A549 (cell line): Measurements from ENCODE around the gene OR4D9. TPM values are rescaled to one million over a fixed set of nuclear protein-coding genes. Genes with fewer than 3 reads are reported as not detected.

Experiments used
- ATOH8 ChIP-seq: fragments of 250-450 bp; sonication (Bioruptor Pico); IDR thresholded peaks from 2 replicates; pipeline ENCODE4 v1.5.0; 2020; ENCODE audit warnings: low read depth, mild to moderate bottlenecking, moderate library complexity
- BCL3 ChIP-seq: fragments of >200 bp; sonication (Bioruptor Twin); formaldehyde crosslinking; IDR thresholded peaks from 3 replicates; pipeline ENCODE4 v1.6.1; 2016
- BHLHE40 ChIP-seq: IDR thresholded peaks from 2 replicates; pipeline ENCODE4 v1.6.1; 2012; ENCODE audit warnings: low read depth, low read length, inconsistent platforms
- CBX2 ChIP-seq: fragments of 200-600 bp; sonication (generic); IDR thresholded peaks from 2 replicates; pipeline ENCODE4 v1.6.1; 2016; ENCODE audit warnings: low read depth, mild to moderate bottlenecking, borderline replicate concordance
- CEBPB ChIP-seq, 2 experiments: fragments of >200 bp in 1 of 2; sonication (Bioruptor Twin) in 1 of 2; formaldehyde crosslinking in 1 of 2; IDR thresholded peaks; 2 replicates each; pipeline ENCODE4 v1.6.1; 2012 to 2016
- CTCF ChIP-seq: fragments of >200 bp; sonication (Bioruptor Twin); formaldehyde crosslinking; IDR thresholded peaks from 3 replicates; pipeline ENCODE4 v1.5.1; 2016
- E2F6 ChIP-seq: IDR thresholded peaks from 2 replicates; pipeline ENCODE4 v1.6.1; 2012; ENCODE audit warnings: low read depth, borderline replicate concordance
- FOSB ChIP-seq: fragments of 250-450 bp; sonication (Bioruptor Pico); IDR thresholded peaks from 2 replicates; pipeline ENCODE4 v1.5.0; 2020; ENCODE audit warnings: mild to moderate bottlenecking, moderate library complexity
- MAFK ChIP-seq: fragments of 450-650 bp; IDR thresholded peaks from 2 replicates; pipeline ENCODE4 v1.6.1; 2014; ENCODE audit not compliant: partially characterized antibody
- MAX ChIP-seq: IDR thresholded peaks from 2 replicates; pipeline ENCODE4 v1.6.1; 2012
- NPAS2 ChIP-seq: fragments of 250-450 bp; sonication (Bioruptor Pico); IDR thresholded peaks from 2 replicates; pipeline ENCODE4 v1.8.0; 2022; ENCODE audit warnings: mild to moderate bottlenecking, moderate library complexity, borderline replicate concordance
- PHF8 ChIP-seq: fragments of 200-600 bp; sonication (generic); IDR thresholded peaks from 2 replicates; pipeline ENCODE4 v1.6.1; 2016; ENCODE audit warnings: low read depth, mild to moderate bottlenecking, antibody characterized with exemption, moderate library complexity, borderline replicate concordance
- RARB ChIP-seq: fragments of 250-450 bp; sonication (Bioruptor Pico); IDR thresholded peaks from 2 replicates; pipeline ENCODE4 v1.8.0; 2021; ENCODE audit warnings: mild to moderate bottlenecking, moderate library complexity
- RCOR1 ChIP-seq: fragments of 150-350 bp; IDR thresholded peaks from 2 replicates; pipeline ENCODE4 v1.6.1; 2014; ENCODE audit warnings: antibody characterized with exemption, low read length, low read depth
- REST ChIP-seq: fragments of 200-600 bp; sonication (generic); IDR thresholded peaks from 2 replicates; pipeline ENCODE4 v1.6.1; 2016; ENCODE audit warnings: antibody characterized with exemption, mild to moderate bottlenecking, moderate library complexity
- RFX5 ChIP-seq: fragments of 450-650 bp; IDR thresholded peaks from 2 replicates; pipeline ENCODE4 v1.7.1; 2014; ENCODE audit warnings: antibody characterized with exemption, mild to moderate bottlenecking, moderate library complexity
- SMC3 ChIP-seq: fragments of >200 bp; sonication (Bioruptor Twin); formaldehyde crosslinking; IDR thresholded peaks from 3 replicates; pipeline ENCODE4 v1.6.1; 2018; ENCODE audit warnings: inconsistent platforms
- ZFP36 ChIP-seq: fragments of 450-650 bp; IDR thresholded peaks from 2 replicates; pipeline ENCODE4 v1.6.1; 2014; ENCODE audit warnings: borderline replicate concordance; ENCODE audit not compliant: partially characterized antibody
- polyA plus RNA-seq, 4 experiments: library from polyadenylated mRNA; depleted of rRNA in 3 of 4; stranded (reverse); fragments of >200 nt; fragmentation: RNase III in 1 of 4; extraction: RNeasy Plus Mini Kit Qiagen cat#74134 plus additional on column Dnase treatment in 1 of 4; gene quantifications; 2 replicates in 3 of 4; 3 replicates in 1 of 4; pipeline ENCODE4 v1.2.3, GENCODE V29; 2011 to 2017

The OR4D9 gene
- polyA plus RNA-seq, 2 of the 4 experiments (the other 2 are of a cell fraction): not detected

- no peak for TF ChIP-seq RCOR1
- TF ChIP-seq E2F6: no peak; the same call in 1 of the 2 replicates
- peak in 1 of 2 experiments; percentile 42; a peak in 2 of 4 replicates for TF ChIP-seq CEBPB (IDR thresholded peaks at IDR 0.05)
- TF ChIP-seq ZFP36: no peak
- TF ChIP-seq REST: no peak
- TF ChIP-seq ATOH8 (CRISPR knock-in tag): no peak
- no peak for TF ChIP-seq MAFK
- no peak for TF ChIP-seq BCL3
- TF ChIP-seq CBX2: no peak
- peak; percentile 93 for TF ChIP-seq MAX
- TF ChIP-seq BHLHE40: no peak
- no peak for TF ChIP-seq CTCF
- TF ChIP-seq NPAS2 (CRISPR knock-in tag): no peak
- 0 out of 2 replicates have a peak, but pooled peaks have one; percentile 48 for TF ChIP-seq FOSB (CRISPR knock-in tag)
- TF ChIP-seq PHF8: no peak
- peak; percentile 23; the same call in 1 of the 2 replicates for TF ChIP-seq RFX5
- TF ChIP-seq SMC3: 0 out of 3 replicates have a peak, but pooled peaks have one; percentile 22
- TF ChIP-seq RARB (CRISPR knock-in tag): peak; percentile 75; the same call in 1 of the 2 replicates
- TF ChIP-seq, all 56 proteins: peak for 13
These were observed 45.0 kb downstream of the OR4D9 start (continued) for GRCh38 chr11:59556115-59556916.
